Measurements from ENCODE around the gene ACER3. TPM values are rescaled to one million over a fixed set of nuclear protein-coding genes. Genes with fewer than 3 reads are reported as not detected.

ACER3 gene
- total RNA-seq, 2 donors from 2014 or later, result 18.5 to 23.2 TPM

DNA sequence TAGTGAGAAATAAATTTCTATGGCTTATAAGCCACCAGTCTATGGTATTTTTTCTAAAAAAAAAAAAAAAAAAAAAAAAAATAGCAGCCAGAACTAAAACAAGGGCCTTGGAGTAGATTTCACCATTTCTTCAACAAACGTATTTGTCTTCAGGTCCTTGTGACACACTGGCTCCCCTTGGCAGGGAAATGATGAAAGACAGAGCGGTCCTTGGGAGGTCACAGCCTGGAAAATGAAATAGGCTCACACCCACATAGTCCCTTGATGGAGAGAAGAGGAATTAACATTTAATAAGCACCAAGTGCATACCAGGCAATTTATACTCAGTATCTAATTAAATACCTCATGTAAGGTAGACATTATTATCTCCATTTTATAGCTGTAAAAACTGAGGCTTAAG, 25.7 kb upstream of the ACER3 start:
- WGBS, 2 experiments (ENCODE audit: insufficient coverage in 1 of 2, insufficient read length in 1 of 2), result 85% methylated on average over 2 of the region's 2 CpGs; no CpG with 5 or more reads in 1 of the 2 experiments
- no peak for DNase-seq
- Histone ChIP-seq H3K36me3 (ENCODE audit: control insufficient read depth, insufficient read depth, low read length) (no peaks in the 10 kb centered on the region), H3K27me3 (ENCODE audit: control insufficient read depth, insufficient read depth, low read length, poor library complexity, severe bottlenecking) (no peaks in the 10 kb centered on the region), H3K4me1 (ENCODE audit: control insufficient read depth, insufficient read depth, low read length) (peaks cover 16% of the 10 kb centered on the region), H3K9ac (ENCODE audit: extremely low read depth, low read length, poor library complexity, severe bottlenecking) (no peak overlapping the region), H3K27ac (ENCODE audit: low read depth, low read length) (no peak overlapping the region), H3K4me3 (ENCODE audit: low read length) (no peak overlapping the region), H3K9me3 (ENCODE audit: control insufficient read depth, low read length) (no peaks in the 10 kb centered on the region)
- peaks cover 4% of the 10 kb centered on the region for H3K27me3 Mint-ChIP-seq (ENCODE audit: insufficient read depth)
- no peak overlapping the region for H3K27ac Mint-ChIP-seq
- TF ChIP-seq, protein P1, sequence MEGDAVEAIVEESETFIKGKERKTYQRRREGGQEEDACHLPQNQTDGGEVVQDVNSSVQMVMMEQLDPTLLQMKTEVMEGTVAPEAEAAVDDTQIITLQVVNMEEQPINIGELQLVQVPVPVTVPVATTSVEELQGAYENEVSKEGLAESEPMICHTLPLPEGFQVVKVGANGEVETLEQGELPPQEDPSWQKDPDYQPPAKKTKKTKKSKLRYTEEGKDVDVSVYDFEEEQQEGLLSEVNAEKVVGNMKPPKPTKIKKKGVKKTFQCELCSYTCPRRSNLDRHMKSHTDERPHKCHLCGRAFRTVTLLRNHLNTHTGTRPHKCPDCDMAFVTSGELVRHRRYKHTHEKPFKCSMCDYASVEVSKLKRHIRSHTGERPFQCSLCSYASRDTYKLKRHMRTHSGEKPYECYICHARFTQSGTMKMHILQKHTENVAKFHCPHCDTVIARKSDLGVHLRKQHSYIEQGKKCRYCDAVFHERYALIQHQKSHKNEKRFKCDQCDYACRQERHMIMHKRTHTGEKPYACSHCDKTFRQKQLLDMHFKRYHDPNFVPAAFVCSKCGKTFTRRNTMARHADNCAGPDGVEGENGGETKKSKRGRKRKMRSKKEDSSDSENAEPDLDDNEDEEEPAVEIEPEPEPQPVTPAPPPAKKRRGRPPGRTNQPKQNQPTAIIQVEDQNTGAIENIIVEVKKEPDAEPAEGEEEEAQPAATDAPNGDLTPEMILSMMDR (conservative IDR thresholded peaks at IDR 0.05), result no peak
- no peak overlapping the region for H3K4me3 Mint-ChIP-seq
- H3K9me3 Mint-ChIP-seq, result no peaks in the 10 kb centered on the region
- H3K36me3 Mint-ChIP-seq (ENCODE audit: low read depth), result no peaks in the 10 kb centered on the region
- H3K4me1 Mint-ChIP-seq, result peaks cover 5% of the 10 kb centered on the region

GRCh38 chr11:76835928-76836612, 24.6 kb upstream of the ACER3 start:
- H3K9me3 ChIP-seq (ENCODE audit: control insufficient read depth, low read length), result no peaks in the 10 kb centered on the region
- Mint-ChIP-seq H3K9me3 (no peaks in the 10 kb centered on the region), H3K36me3 (ENCODE audit: low read depth) (no peaks in the 10 kb centered on the region), H3K4me3 (no peak overlapping the region), H3K4me1 (peaks cover 7% of the 10 kb centered on the region), H3K27ac (no peak overlapping the region), H3K27me3 (ENCODE audit: insufficient read depth) (peaks cover 3% of the 10 kb centered on the region)
- no peaks in the 10 kb centered on the region for H3K27me3 ChIP-seq (ENCODE audit: control insufficient read depth, insufficient read depth, low read length, poor library complexity, severe bottlenecking)
- peaks cover 16% of the 10 kb centered on the region for H3K4me1 ChIP-seq (ENCODE audit: control insufficient read depth, insufficient read depth, low read length)
- no peaks in the 10 kb centered on the region for H3K36me3 ChIP-seq (ENCODE audit: control insufficient read depth, insufficient read depth, low read length)
- H3K4me3 ChIP-seq (ENCODE audit: low read length), result no peak overlapping the region
- no peak for DNase-seq
- H3K9ac ChIP-seq (ENCODE audit: extremely low read depth, low read length, poor library complexity, severe bottlenecking), result no peak overlapping the region
- H3K27ac ChIP-seq (ENCODE audit: low read depth, low read length), result no peak overlapping the region
- 88 to 97% methylated on average over 4 to 5 of the region's 5 CpGs for WGBS, 2 experiments (ENCODE audit: insufficient coverage in 1 of 2, insufficient read length in 1 of 2)
- TF ChIP-seq, protein P1 (conservative IDR thresholded peaks at IDR 0.05), result no peak

DNA sequence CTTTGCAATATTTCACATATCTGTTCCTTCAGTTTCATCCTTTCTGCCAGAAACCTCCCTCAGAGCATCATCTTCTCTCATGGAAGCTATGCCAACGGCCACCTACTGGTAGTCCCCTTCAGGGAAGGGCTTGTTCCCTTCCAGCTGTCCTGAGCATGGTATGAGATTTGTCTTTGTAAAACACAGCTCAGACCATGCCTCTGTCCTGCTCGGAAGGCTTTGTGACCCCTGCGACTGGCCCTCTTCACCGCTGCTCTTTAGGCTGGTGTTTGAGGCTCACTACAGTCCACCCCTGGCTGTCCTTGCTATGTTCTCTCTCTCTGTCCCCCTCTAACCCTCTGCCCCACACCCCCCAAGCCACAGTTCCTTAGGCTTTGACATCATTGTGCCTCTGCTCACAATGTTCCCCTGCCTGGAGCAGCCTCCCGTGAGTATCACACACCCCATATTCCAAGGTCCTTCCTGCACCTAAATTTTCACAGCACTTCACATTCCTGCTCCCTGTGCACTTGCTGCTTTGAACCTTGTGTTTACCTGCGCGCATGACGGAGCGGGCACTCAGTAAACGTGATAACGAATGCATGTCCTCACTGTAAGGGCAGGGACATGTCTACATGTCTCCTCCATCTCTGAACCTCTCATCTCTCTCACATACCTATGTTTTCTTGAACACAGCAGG, 24.0 kb upstream of the ACER3 start:
- H3K27me3 Mint-ChIP-seq (ENCODE audit: insufficient read depth), result no peaks in the 10 kb centered on the region
- H3K4me3 Mint-ChIP-seq, result no peak overlapping the region

More for the DNA sequence above, 24.0 kb upstream of the ACER3 start:
- Histone ChIP-seq H3K4me3 (ENCODE audit: low read length) (no peak overlapping the region), H3K27me3 (ENCODE audit: control insufficient read depth, insufficient read depth, low read length, poor library complexity, severe bottlenecking) (no peaks in the 10 kb centered on the region), H3K4me1 (ENCODE audit: control insufficient read depth, insufficient read depth, low read length) (peaks cover 17% of the 10 kb centered on the region), H3K27ac (ENCODE audit: low read depth, low read length) (no peak overlapping the region), H3K36me3 (ENCODE audit: control insufficient read depth, insufficient read depth, low read length) (no peaks in the 10 kb centered on the region), H3K9ac (ENCODE audit: extremely low read depth, low read length, poor library complexity, severe bottlenecking) (no peak overlapping the region), H3K9me3 (ENCODE audit: control insufficient read depth, low read length) (no peaks in the 10 kb centered on the region)
- H3K9me3 Mint-ChIP-seq, result no peaks in the 10 kb centered on the region
- no peaks in the 10 kb centered on the region for H3K36me3 Mint-ChIP-seq (ENCODE audit: low read depth)
- peaks cover 11% of the 10 kb centered on the region for H3K4me1 Mint-ChIP-seq
- 90 to 91% methylated on average over 11 of the region's 11 CpGs for WGBS, 2 experiments (ENCODE audit: insufficient coverage in 1 of 2, insufficient read length in 1 of 2)
- TF ChIP-seq, protein P1 (conservative IDR thresholded peaks at IDR 0.05), result peak; percentile 52
- no peak overlapping the region for H3K27ac Mint-ChIP-seq
- DNase-seq, result no peak

Measured in endodermal cell (in vitro differentiated cells).